ENCODE measurements around the gene FDXR. TPM values are rescaled to one million over a fixed set of nuclear protein-coding genes. Genes with fewer than 3 reads are reported as not detected.
A peak's percentile ranks its signal among the peaks of the same experiment; 100 is the strongest.

Gene FDXR
- polyA plus RNA-seq, 2 of the 4 experiments (the other 2 are of a cell fraction): 32.5 to 43.3 TPM

DNA sequence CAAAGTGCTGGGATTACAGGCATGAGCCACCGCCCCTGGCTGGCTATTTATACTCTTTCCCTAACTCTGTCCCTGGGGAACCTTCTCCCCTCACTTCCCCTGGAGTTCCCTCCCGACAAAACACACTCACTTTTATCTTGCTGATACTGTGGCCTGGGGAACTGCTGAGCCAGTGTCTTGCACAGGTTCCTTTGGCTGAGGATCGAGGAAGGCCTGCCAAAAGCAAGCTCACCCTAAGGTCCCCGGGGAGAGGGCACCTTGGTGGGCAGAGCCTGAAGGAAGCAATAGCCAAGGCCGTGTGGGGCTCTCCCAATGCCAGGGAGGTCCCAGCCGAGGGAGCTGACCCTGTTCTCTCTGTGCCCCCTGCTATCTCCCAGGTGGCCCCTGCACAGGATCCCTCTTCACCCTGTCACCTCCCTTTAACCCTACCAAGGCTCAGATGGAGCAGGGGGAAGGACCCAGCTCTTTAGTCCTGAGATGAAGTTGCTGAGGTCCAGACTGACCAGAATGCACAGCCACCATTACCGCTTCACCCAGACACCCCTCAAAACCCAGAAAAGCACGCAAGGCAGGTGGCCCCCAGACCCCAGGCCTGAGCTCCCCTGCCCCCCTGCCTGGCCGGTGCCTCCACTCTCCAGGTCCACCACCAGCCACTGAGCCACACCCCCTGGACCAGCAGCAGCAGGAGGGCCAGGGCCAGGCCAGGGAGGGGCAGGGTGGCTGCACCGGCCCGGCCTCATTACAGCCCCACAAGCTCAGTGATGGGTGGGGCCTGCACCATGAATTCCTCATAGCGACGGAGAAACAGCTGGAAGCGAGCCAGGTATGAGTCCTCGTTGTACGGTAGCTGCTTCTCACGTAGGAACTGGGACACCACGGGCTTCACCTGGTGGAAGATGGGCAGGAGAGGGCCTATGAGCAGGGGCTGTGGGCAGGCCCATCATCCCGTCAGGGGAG lies 5.1 kb upstream of the FDXR start:
- ChIA-PET CTCF (interaction anchor here (0.6 to 42.4 kb wide), 9 partner anchors 9 to 220 kb away, joined by 3 to 1302 read pairs (median 5); partner anchors contain the start of genes GRIN2C, NAT9 and OTOP2), POLR2A (no interaction called here)
- Histone ChIP-seq H3K4me3 (no peak overlapping the region), H3K4me2 (no peak overlapping the region), H3K27ac (no peak overlapping the region), H3K4me1 (peaks cover 6% of the 10 kb centered on the region; the same call in 2 of the 3 replicates), H3K9me3 (no peaks in the 10 kb centered on the region)
- 52% methylated on average over 18 of the region's 19 CpGs for WGBS (ENCODE audit: missing lambda C conversion rate)
- ATAC-seq: no peak
- no peak for DNase-seq (ENCODE audit: low read depth in 1 of 2, low spot score in 1 of 2)
- FAIRE-seq: no peak
- no peak for TF ChIP-seq RAD21 (conservative IDR thresholded peaks at IDR 0.05 in 1 of 2, IDR thresholded peaks at IDR 0.05 in 1 of 2)
- no peak for TF ChIP-seq RNF2 (IDR thresholded peaks at IDR 0.05; ENCODE audit: borderline replicate concordance, low read depth)
- TF ChIP-seq ESRRA (IDR thresholded peaks at IDR 0.05; ENCODE audit: borderline replicate concordance, low read length): no peak
- TF ChIP-seq HOXA7 (CRISPR knock-in tag; IDR thresholded peaks at IDR 0.05): no peak
- no peak for TF ChIP-seq HEYL (CRISPR knock-in tag; IDR thresholded peaks at IDR 0.05)
- no peak for TF ChIP-seq JUN (IDR thresholded peaks at IDR 0.05)
- TF ChIP-seq MAFK (IDR thresholded peaks at IDR 0.05; ENCODE audit: partially characterized antibody): no peak
- no peak for TF ChIP-seq HOXB13 (CRISPR knock-in tag; IDR thresholded peaks at IDR 0.05; ENCODE audit: low read depth)

DNA sequence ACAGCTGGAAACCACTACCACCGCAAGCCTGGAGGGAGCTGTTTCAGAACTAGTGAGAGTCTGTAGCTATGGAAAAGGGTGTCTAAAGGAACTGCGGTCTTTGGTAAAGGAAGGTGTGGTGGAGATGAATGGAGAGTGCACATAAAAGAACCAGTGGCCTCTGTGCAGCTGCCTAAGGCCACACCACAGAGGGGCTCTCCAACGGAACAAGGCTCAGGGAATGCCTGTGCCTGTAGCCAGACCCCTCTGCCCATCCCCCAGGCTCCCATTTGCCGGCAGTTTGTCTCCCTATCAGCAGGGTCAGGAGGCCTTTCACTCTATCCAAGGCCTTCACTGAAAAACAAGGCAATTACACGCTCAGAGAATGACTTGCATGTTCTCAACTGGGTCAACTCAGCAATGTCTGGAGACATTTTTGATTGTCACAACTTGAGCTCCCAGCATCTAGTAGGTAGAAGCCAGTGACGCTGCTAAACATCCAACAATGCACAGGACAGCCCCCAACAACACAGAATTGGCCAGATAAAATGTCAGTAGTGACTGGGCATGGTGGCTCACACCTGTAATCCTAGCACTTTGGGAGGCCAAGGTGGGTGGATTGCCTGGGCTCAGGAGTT lies 3.3 kb upstream of the FDXR start:
- H3K27ac ChIP-seq: no peak overlapping the region
- ChIA-PET POLR2A (no interaction called here), CTCF (interaction anchor here (0.7 to 42.4 kb wide), 6 partner anchors 13 to 87 kb away, joined by 3 to 1302 read pairs (median 5); partner anchors contain the start of genes GRIN2C and NAT9)
- H3K4me2 ChIP-seq: no peak overlapping the region
- ATAC-seq (no peak), DNase-seq (ENCODE audit: low read depth in 1 of 2, low spot score in 1 of 2) (no peak), FAIRE-seq (no peak)
- 86% methylated on average over 6 of the region's 6 CpGs for WGBS (ENCODE audit: missing lambda C conversion rate)
- TF ChIP-seq ZC3H11A (IDR thresholded peaks at IDR 0.05) (no peak), MAZ (IDR thresholded peaks at IDR 0.05; ENCODE audit: borderline replicate concordance, low read depth, low read length) (no peak), NFE2L2 (conservative IDR thresholded peaks at IDR 0.05; ENCODE audit: low read length) (peak; percentile 62; the same call in 1 of the 2 replicates)
- TF ChIP-seq, protein P1, sequence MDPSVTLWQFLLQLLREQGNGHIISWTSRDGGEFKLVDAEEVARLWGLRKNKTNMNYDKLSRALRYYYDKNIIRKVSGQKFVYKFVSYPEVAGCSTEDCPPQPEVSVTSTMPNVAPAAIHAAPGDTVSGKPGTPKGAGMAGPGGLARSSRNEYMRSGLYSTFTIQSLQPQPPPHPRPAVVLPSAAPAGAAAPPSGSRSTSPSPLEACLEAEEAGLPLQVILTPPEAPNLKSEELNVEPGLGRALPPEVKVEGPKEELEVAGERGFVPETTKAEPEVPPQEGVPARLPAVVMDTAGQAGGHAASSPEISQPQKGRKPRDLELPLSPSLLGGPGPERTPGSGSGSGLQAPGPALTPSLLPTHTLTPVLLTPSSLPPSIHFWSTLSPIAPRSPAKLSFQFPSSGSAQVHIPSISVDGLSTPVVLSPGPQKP (IDR thresholded peaks at IDR 0.05; ENCODE audit: low read depth, low read length): no peak
- TF ChIP-seq, protein P2, sequence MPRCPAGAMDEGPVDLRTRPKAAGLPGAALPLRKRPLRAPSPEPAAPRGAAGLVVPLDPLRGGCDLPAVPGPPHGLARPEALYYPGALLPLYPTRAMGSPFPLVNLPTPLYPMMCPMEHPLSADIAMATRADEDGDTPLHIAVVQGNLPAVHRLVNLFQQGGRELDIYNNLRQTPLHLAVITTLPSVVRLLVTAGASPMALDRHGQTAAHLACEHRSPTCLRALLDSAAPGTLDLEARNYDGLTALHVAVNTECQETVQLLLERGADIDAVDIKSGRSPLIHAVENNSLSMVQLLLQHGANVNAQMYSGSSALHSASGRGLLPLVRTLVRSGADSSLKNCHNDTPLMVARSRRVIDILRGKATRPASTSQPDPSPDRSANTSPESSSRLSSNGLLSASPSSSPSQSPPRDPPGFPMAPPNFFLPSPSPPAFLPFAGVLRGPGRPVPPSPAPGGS (IDR thresholded peaks at IDR 0.05): no peak
- no peak overlapping the region for H3K4me3 ChIP-seq
- peaks cover 17% of the 10 kb centered on the region for H3K4me1 ChIP-seq
- no peaks in the 10 kb centered on the region for H3K9me3 ChIP-seq

DNA sequence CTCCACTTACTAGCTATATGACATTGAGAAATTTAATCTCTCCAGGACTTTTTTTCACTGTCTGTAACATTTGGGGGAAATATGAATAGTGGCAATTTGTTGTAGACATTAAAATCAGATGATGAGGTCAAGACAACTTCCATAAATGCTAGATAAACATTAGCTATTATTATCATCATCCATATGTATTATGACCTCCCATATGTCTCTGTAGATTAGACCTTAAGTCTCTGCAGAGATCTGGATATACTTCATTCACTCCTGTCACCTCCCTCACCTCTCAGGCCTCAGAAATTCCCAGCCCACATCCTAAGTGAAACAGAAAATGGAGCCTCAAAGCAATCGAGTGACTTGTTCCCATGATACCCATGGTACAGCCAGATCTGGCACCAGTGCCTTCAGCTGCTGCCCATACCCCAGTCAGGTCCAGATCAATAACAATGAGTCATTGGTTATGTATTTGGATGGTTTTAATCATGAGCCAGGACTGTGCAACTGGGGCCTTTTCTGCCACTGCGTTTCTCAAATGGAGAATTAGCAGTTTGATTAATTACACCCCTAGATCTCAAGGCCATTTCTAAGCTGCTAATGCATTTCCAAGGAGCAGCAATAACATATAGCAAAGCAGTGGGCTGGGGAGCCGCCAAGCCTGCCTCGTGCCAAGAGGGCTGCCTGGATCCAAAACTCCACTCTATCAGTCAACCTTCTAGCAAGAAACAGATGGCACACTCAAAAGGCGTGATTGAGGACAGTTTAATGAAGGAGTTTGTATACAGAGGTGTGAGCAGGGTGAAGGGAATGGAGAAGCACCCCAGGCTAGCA lies 2.6 kb upstream of the FDXR start:
- H3K4me1 ChIP-seq: peaks cover 22% of the 10 kb centered on the region
- POLR2A ChIA-PET: interaction anchor here (1.0 kb wide), 1 partner anchor 19 kb away, joined by 3 read pairs; no protein-coding TSS in a partner anchor
- WGBS (ENCODE audit: missing lambda C conversion rate): 69% methylated on average over 5 of the region's 5 CpGs

More for the DNA sequence above, 2.6 kb upstream of the FDXR start:
- FAIRE-seq: no peak
- ATAC-seq: no peak
- no peak for DNase-seq (ENCODE audit: low read depth in 1 of 2, low spot score in 1 of 2)
- no peak overlapping the region for H3K4me2 ChIP-seq
- TF ChIP-seq BHLHE40 (IDR thresholded peaks at IDR 0.05; ENCODE audit: low read depth, low read length): no peak
- TF ChIP-seq, protein P3, sequence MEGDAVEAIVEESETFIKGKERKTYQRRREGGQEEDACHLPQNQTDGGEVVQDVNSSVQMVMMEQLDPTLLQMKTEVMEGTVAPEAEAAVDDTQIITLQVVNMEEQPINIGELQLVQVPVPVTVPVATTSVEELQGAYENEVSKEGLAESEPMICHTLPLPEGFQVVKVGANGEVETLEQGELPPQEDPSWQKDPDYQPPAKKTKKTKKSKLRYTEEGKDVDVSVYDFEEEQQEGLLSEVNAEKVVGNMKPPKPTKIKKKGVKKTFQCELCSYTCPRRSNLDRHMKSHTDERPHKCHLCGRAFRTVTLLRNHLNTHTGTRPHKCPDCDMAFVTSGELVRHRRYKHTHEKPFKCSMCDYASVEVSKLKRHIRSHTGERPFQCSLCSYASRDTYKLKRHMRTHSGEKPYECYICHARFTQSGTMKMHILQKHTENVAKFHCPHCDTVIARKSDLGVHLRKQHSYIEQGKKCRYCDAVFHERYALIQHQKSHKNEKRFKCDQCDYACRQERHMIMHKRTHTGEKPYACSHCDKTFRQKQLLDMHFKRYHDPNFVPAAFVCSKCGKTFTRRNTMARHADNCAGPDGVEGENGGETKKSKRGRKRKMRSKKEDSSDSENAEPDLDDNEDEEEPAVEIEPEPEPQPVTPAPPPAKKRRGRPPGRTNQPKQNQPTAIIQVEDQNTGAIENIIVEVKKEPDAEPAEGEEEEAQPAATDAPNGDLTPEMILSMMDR (IDR thresholded peaks at IDR 0.05): no peak
- TF ChIP-seq RFX5 (IDR thresholded peaks at IDR 0.05): no peak
- TF ChIP-seq CEBPB (IDR thresholded peaks at IDR 0.05): no peak
- no peak for TF ChIP-seq CBX2 (IDR thresholded peaks at IDR 0.05; ENCODE audit: borderline replicate concordance, low read depth)
- TF ChIP-seq MAFK (IDR thresholded peaks at IDR 0.05; ENCODE audit: partially characterized antibody): no peak
- TF ChIP-seq RCOR1 (IDR thresholded peaks at IDR 0.05; ENCODE audit: low read depth, low read length): no peak
- no peak for TF ChIP-seq MYC (IDR thresholded peaks at IDR 0.05; ENCODE audit: borderline replicate concordance, low read length)
- no peak for TF ChIP-seq HDAC2 (IDR thresholded peaks at IDR 0.05)
- TF ChIP-seq, protein P4, sequence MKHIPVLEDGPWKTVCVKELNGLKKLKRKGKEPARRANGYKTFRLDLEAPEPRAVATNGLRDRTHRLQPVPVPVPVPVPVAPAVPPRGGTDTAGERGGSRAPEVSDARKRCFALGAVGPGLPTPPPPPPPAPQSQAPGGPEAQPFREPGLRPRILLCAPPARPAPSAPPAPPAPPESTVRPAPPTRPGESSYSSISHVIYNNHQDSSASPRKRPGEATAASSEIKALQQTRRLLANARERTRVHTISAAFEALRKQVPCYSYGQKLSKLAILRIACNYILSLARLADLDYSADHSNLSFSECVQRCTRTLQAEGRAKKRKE (CRISPR knock-in tag; IDR thresholded peaks at IDR 0.05; ENCODE audit: low read depth): no peak
- no peak overlapping the region for H3K4me3 ChIP-seq
- CTCF ChIA-PET: interaction anchor here (0.7 to 42.4 kb wide), 7 partner anchors 14 to 87 kb away, joined by 3 to 1302 read pairs (median 7); partner anchors contain the start of genes GRIN2C and NAT9
- no peaks in the 10 kb centered on the region for H3K9me3 ChIP-seq
- no peak overlapping the region for H3K27ac ChIP-seq
